ENCODE measurements around the gene IRF9.

IRF9 gene

DNA sequence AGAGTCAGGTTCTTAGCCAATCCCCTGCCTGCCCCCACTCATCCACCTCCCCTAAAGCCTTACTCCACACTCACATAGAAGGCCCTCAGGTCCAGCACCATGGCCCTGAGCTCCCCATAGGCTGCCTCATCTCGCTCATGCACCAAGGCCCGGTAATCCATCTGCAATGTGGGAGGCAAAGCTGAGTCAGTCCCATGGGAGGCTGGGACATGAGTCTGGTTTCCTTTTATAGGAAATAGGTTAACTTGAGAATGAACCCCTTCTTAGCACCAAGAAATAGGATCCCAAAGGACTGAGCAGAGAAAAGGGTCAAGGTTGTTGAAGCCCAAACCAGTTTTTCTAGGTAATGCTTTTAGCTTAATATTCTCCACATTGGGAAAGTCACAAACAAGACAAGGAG is 17.6 kb upstream of the IRF9 start:
- H3K4me1 ChIP-seq (ENCODE audit: control insufficient read depth in 1 of 2, insufficient read depth in 2 of 2, low read length in 2 of 2), result peaks cover 14 to 47% of the 10 kb centered on the region in 2 donors
- H3K27me3 ChIP-seq (ENCODE audit: low read depth, low read length), result no peaks in the 10 kb centered on the region
- no peaks in the 10 kb centered on the region for H3K9me3 ChIP-seq (ENCODE audit: control insufficient read depth in 1 of 2, low read length in 2 of 2)
- no peak overlapping the region for H3K4me3 ChIP-seq (ENCODE audit: low read depth in 1 of 2, low read length in 2 of 2)
- H3K27ac ChIP-seq (ENCODE audit: low read length), result no peak overlapping the region
- H3K36me3 ChIP-seq (ENCODE audit: control insufficient read depth in 1 of 2, insufficient read depth in 2 of 2, low read length in 2 of 2), result peaks cover 14 to 23% of the 10 kb centered on the region in 2 donors

DNA sequence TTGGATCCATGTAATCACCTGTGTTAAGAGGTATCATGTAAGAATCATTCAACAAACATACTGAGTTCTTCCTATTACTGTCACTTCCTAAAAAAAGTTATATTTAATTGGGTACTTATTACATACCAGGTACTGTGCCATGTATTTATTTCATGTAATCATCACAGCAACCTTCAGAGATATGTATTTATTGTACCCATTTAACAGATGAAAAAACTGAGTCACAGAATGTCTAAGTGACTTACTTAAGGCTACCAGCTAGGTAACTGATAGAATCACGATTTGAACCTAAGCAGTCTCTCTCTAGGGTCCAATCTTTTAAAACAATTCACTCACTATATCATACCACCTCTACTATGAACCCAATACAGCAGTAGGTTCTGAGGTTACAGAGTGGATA is 16.6 kb upstream of the IRF9 start:
- Histone ChIP-seq H3K4me1 (ENCODE audit: control insufficient read depth in 1 of 2, insufficient read depth in 2 of 2, low read length in 2 of 2) (peaks cover 16 to 47% of the 10 kb centered on the region in 2 donors), H3K36me3 (ENCODE audit: control insufficient read depth in 1 of 2, insufficient read depth in 2 of 2, low read length in 2 of 2) (peaks cover 7 to 16% of the 10 kb centered on the region in 2 donors), H3K27ac (ENCODE audit: low read length) (peak overlapping the region; percentile 21), H3K4me3 (ENCODE audit: low read depth in 1 of 2, low read length in 2 of 2) (no peak overlapping the region), H3K27me3 (ENCODE audit: low read depth, low read length) (no peaks in the 10 kb centered on the region), H3K9me3 (ENCODE audit: control insufficient read depth in 1 of 2, low read length in 2 of 2) (no peaks in the 10 kb centered on the region)

DNA sequence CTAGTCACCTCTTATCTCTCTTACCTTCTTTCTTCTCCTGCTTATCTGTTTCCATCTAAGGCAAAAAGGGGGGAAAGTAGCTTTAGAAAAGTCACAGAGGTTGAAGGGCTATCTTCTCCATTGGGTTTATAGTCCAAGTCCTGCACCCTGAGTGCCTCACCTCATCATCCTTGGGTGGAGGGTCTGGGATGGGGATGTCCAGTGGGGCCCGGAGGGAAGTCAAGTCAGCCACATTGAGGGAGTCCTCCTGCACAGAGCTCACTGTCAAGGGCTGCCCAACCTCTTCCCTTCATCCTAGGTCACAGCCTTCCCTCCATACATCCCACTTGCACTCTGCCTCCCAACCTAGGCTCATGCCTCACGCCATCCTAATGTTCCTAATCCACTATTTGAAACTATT is 15.8 kb upstream of the IRF9 start:
- no peaks in the 10 kb centered on the region for H3K9me3 ChIP-seq (ENCODE audit: control insufficient read depth in 1 of 2, low read length in 2 of 2)
- no peaks in the 10 kb centered on the region for H3K27me3 ChIP-seq (ENCODE audit: low read depth, low read length)
- peak overlapping the region; percentile 90 for H3K27ac ChIP-seq (ENCODE audit: low read length)
- H3K4me1 ChIP-seq (ENCODE audit: control insufficient read depth in 1 of 2, insufficient read depth in 2 of 2, low read length in 2 of 2), result peaks cover 16 to 43% of the 10 kb centered on the region in 2 donors
- H3K4me3 ChIP-seq (ENCODE audit: low read depth in 1 of 2, low read length in 2 of 2), result peak overlapping the region; percentile 80 to 94
- H3K36me3 ChIP-seq (ENCODE audit: control insufficient read depth in 1 of 2, insufficient read depth in 2 of 2, low read length in 2 of 2), result peaks cover 14 to 21% of the 10 kb centered on the region in 2 donors

- Histone ChIP-seq H3K36me3 (ENCODE audit: control insufficient read depth in 1 of 2, insufficient read depth in 2 of 2, low read length in 2 of 2) (peaks cover 21 to 28% of the 10 kb centered on the region in 2 donors), H3K4me1 (ENCODE audit: control insufficient read depth in 1 of 2, insufficient read depth in 2 of 2, low read length in 2 of 2) (peaks cover 16 to 37% of the 10 kb centered on the region in 2 donors)
Measured at GRCh38 chr14:24145690-24146452, 15.2 kb upstream of the IRF9 start.

GRCh38 chr14:24146453-24146977 is 14.6 kb upstream of the IRF9 start, which contains the start of gene PSME2:
Gene PSME2, minus strand, starts transcription at chr14:24146610. Its CDS starts 29 bp downstream, at chr14:24146581.
- H3K27ac ChIP-seq (ENCODE audit: low read length), result peak within 1 kb of the TSS; percentile 90
- peak within 1 kb of the TSS; percentile 80 to 94 for H3K4me3 ChIP-seq (ENCODE audit: low read depth in 1 of 2, low read length in 2 of 2)
- H3K9me3 ChIP-seq (ENCODE audit: control insufficient read depth in 1 of 2, low read length in 2 of 2), result no peaks in the 10 kb centered on the region
- peaks cover 27 to 34% of the 10 kb centered on the region in 2 donors for H3K36me3 ChIP-seq (ENCODE audit: control insufficient read depth in 1 of 2, insufficient read depth in 2 of 2, low read length in 2 of 2)
- H3K4me1 ChIP-seq (ENCODE audit: control insufficient read depth in 1 of 2, insufficient read depth in 2 of 2, low read length in 2 of 2), result peaks cover 16 to 37% of the 10 kb centered on the region in 2 donors
- H3K27me3 ChIP-seq (ENCODE audit: low read depth, low read length), result no peaks in the 10 kb centered on the region

More at GRCh38 chr14:24145690-24146452, 15.2 kb upstream of the IRF9 start:
- Histone ChIP-seq H3K4me3 (ENCODE audit: low read depth in 1 of 2, low read length in 2 of 2) (peak overlapping the region; percentile 80 to 94), H3K9me3 (ENCODE audit: control insufficient read depth in 1 of 2, low read length in 2 of 2) (no peaks in the 10 kb centered on the region), H3K27ac (ENCODE audit: low read length) (peak overlapping the region; percentile 90), H3K27me3 (ENCODE audit: low read depth, low read length) (no peaks in the 10 kb centered on the region)

DNA sequence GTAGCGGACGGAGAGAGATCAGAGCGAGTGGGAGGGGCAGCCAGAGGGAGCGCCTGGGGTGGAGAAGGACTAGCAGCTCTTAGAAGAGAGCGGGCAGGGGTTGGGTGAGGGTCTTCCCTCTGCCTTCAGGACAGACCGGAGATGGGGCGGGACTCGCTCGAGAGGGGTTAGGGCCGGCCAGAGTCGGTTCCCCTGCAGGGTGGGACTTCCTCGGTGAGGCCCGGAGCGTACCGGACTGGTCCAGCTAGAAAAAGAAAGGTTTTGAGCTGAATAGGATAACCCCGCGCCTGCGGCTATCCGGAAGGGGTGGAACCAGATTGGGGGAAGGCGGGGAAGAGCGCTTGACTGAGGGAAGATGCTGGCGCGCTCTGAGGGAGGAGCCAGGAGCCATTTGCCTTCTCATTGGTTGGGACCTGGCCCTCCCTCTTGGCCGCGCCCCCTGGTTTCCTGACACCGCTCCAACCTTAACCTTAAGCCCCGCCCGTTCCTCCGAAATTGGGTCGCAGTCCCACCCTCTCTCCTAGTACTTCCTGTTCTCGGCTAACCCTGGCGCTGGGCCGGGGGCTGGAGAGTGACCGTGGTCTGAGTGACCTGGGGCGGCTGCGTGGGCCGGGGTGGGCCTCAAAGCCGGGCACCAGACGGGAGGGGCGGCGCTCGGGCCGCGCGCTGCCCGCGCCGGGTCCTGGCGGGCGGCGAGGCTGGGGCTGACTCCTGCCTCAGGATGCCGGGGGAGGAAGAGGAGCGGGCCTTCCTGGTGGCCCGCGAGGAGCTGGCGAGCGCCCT is 13.9 kb upstream of the IRF9 start, which contains the start of gene RNF31:
RNF31 (plus strand) TSS at position 521 of the 783 bp plus-strand sequence; CDS start at position 722, 201 bp downstream.
- Histone ChIP-seq H3K27ac (ENCODE audit: low read length) (peak within 1 kb of the TSS; percentile 90), H3K9me3 (ENCODE audit: control insufficient read depth in 1 of 2, low read length in 2 of 2) (no peaks in the 10 kb centered on the region), H3K4me1 (ENCODE audit: control insufficient read depth in 1 of 2, insufficient read depth in 2 of 2, low read length in 2 of 2) (peaks cover 16 to 32% of the 10 kb centered on the region in 2 donors), H3K27me3 (ENCODE audit: low read depth, low read length) (no peaks in the 10 kb centered on the region), H3K36me3 (ENCODE audit: control insufficient read depth in 1 of 2, insufficient read depth in 2 of 2, low read length in 2 of 2) (peaks cover 33 to 40% of the 10 kb centered on the region in 2 donors), H3K4me3 (ENCODE audit: low read depth in 1 of 2, low read length in 2 of 2) (peak within 1 kb of the TSS; percentile 80 to 94)

- peaks cover 16 to 29% of the 10 kb centered on the region in 2 donors for H3K4me1 ChIP-seq (ENCODE audit: control insufficient read depth in 1 of 2, insufficient read depth in 2 of 2, low read length in 2 of 2)
Measured at GRCh38 chr14:24147761-24148428, 13.2 kb upstream of the IRF9 start.

GRCh38 chr14:24149302-24149969 is 11.6 kb upstream of the IRF9 start:
- Histone ChIP-seq H3K9me3 (ENCODE audit: control insufficient read depth in 1 of 2, low read length in 2 of 2) (no peaks in the 10 kb centered on the region), H3K4me3 (ENCODE audit: low read depth in 1 of 2, low read length in 2 of 2) (no peak overlapping the region), H3K27me3 (ENCODE audit: low read depth, low read length) (no peaks in the 10 kb centered on the region), H3K27ac (ENCODE audit: low read length) (no peak overlapping the region), H3K36me3 (ENCODE audit: control insufficient read depth in 1 of 2, insufficient read depth in 2 of 2, low read length in 2 of 2) (peaks cover 29 to 44% of the 10 kb centered on the region in 2 donors), H3K4me1 (ENCODE audit: control insufficient read depth in 1 of 2, insufficient read depth in 2 of 2, low read length in 2 of 2) (peaks cover 16 to 29% of the 10 kb centered on the region in 2 donors)

More at GRCh38 chr14:24147761-24148428, 13.2 kb upstream of the IRF9 start:
- Histone ChIP-seq H3K27ac (ENCODE audit: low read length) (peak overlapping the region; percentile 64), H3K27me3 (ENCODE audit: low read depth, low read length) (no peaks in the 10 kb centered on the region), H3K36me3 (ENCODE audit: control insufficient read depth in 1 of 2, insufficient read depth in 2 of 2, low read length in 2 of 2) (peaks cover 39 to 40% of the 10 kb centered on the region in 2 donors), H3K9me3 (ENCODE audit: control insufficient read depth in 1 of 2, low read length in 2 of 2) (no peaks in the 10 kb centered on the region), H3K4me3 (ENCODE audit: low read depth in 1 of 2, low read length in 2 of 2) (peak overlapping the region; percentile 80 to 94)

- H3K27me3 ChIP-seq (ENCODE audit: low read depth, low read length), result no peaks in the 10 kb centered on the region
- no peak overlapping the region for H3K27ac ChIP-seq (ENCODE audit: low read length)
- H3K4me1 ChIP-seq (ENCODE audit: control insufficient read depth in 1 of 2, insufficient read depth in 2 of 2, low read length in 2 of 2), result peaks cover 16 to 29% of the 10 kb centered on the region in 2 donors
- H3K4me3 ChIP-seq (ENCODE audit: low read depth in 1 of 2, low read length in 2 of 2), result no peak overlapping the region
- no peaks in the 10 kb centered on the region for H3K9me3 ChIP-seq (ENCODE audit: control insufficient read depth in 1 of 2, low read length in 2 of 2)
- peaks cover 35 to 51% of the 10 kb centered on the region in 2 donors for H3K36me3 ChIP-seq (ENCODE audit: control insufficient read depth in 1 of 2, insufficient read depth in 2 of 2, low read length in 2 of 2)
Measured at GRCh38 chr14:24150061-24150460, 11.0 kb upstream of the IRF9 start.

- H3K27me3 ChIP-seq (ENCODE audit: low read depth, low read length), result no peaks in the 10 kb centered on the region
- no peak overlapping the region for H3K4me3 ChIP-seq (ENCODE audit: low read depth in 1 of 2, low read length in 2 of 2)
- H3K27ac ChIP-seq (ENCODE audit: low read length), result no peak overlapping the region
- H3K9me3 ChIP-seq (ENCODE audit: control insufficient read depth in 1 of 2, low read length in 2 of 2), result no peaks in the 10 kb centered on the region
- peaks cover 12 to 24% of the 10 kb centered on the region in 2 donors for H3K4me1 ChIP-seq (ENCODE audit: control insufficient read depth in 1 of 2, insufficient read depth in 2 of 2, low read length in 2 of 2)
- peaks cover 40 to 56% of the 10 kb centered on the region in 2 donors for H3K36me3 ChIP-seq (ENCODE audit: control insufficient read depth in 1 of 2, insufficient read depth in 2 of 2, low read length in 2 of 2)
Measured at GRCh38 chr14:24150567-24150966, 10.5 kb upstream of the IRF9 start.
